ENCODE results near the gene C1orf115.

GRCh38 chr1:220747437-220748088 lies 57.4 kb downstream of the C1orf115 start:
- TF ChIP-seq CTCF (IDR thresholded peaks at IDR 0.05) = no peak
- TF ChIP-seq GABPA (IDR thresholded peaks at IDR 0.05; ENCODE audit: low read depth) = no peak
- no peak for TF ChIP-seq MXI1 (IDR thresholded peaks at IDR 0.05; ENCODE audit: low read depth, low read length)
- TF ChIP-seq EZH2phosphoT487 (IDR thresholded peaks at IDR 0.05; ENCODE audit: borderline replicate concordance, low read depth) = no peak
- no peak for TF ChIP-seq USF2 (IDR thresholded peaks at IDR 0.05; ENCODE audit: borderline replicate concordance, low read depth, low read length)
- no peak for TF ChIP-seq POLR2AphosphoS5 (IDR thresholded peaks at IDR 0.05; ENCODE audit: low read depth, low read length)
- TF ChIP-seq TAF1 (IDR thresholded peaks at IDR 0.05; ENCODE audit: borderline replicate concordance, low read depth, low read length) = no peak
- no peak for TF ChIP-seq RAD21 (IDR thresholded peaks at IDR 0.05; ENCODE audit: low read length)
- no peak for TF ChIP-seq USF1 (IDR thresholded peaks at IDR 0.05; ENCODE audit: borderline replicate concordance, low read depth)
